ENCODE results near the gene ISOC1.

- TF ChIP-seq, protein P1, sequence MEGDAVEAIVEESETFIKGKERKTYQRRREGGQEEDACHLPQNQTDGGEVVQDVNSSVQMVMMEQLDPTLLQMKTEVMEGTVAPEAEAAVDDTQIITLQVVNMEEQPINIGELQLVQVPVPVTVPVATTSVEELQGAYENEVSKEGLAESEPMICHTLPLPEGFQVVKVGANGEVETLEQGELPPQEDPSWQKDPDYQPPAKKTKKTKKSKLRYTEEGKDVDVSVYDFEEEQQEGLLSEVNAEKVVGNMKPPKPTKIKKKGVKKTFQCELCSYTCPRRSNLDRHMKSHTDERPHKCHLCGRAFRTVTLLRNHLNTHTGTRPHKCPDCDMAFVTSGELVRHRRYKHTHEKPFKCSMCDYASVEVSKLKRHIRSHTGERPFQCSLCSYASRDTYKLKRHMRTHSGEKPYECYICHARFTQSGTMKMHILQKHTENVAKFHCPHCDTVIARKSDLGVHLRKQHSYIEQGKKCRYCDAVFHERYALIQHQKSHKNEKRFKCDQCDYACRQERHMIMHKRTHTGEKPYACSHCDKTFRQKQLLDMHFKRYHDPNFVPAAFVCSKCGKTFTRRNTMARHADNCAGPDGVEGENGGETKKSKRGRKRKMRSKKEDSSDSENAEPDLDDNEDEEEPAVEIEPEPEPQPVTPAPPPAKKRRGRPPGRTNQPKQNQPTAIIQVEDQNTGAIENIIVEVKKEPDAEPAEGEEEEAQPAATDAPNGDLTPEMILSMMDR (IDR thresholded peaks at IDR 0.05), result no peak
- no peak for TF ChIP-seq POLR2A (IDR thresholded peaks at IDR 0.05)
Observed at GRCh38 chr5:129046151-129046550, 48.4 kb upstream of the ISOC1 start.
